Sciatic nerve (tissue), 2 donors: Measurements from ENCODE around the gene HUS1. TPM values are rescaled to one million over a fixed set of nuclear protein-coding genes. Genes with fewer than 3 reads are reported as not detected.
"Not testable (repeated sequence)": the region's sequence is repeated elsewhere in the genome, so short reads cannot be mapped to it uniquely, and the experiment has no call there.

Experiments used
- ATAC-seq: fragments of 200-7000 bp; cut with Tn5 transposase; one replicate; pipeline ENCODE4 v1.9.1; 2020; ENCODE audit warnings: mild to moderate bottlenecking, moderate library complexity
- DNase-seq: peaks from one replicate; pipeline ENCODE4 v3.0.0-alpha.2; 2020; ENCODE audit warnings: low spot score
- intact Hi-C: fragments of 100-400 bp; cut with DNase I; formaldehyde crosslinking; loops from one replicate; pipeline ENCODE4 v1.14.2; 2022
- total RNA-seq: library from RNA; stranded (reverse); fragmentation: NEBNext Ultra II Directional; extraction: Animal tissue kit (Norgen Biotek cat#: 25700); gene quantifications from one replicate; pipeline ENCODE4 v1.2.1, GENCODE V29; 2021
- donor health status: DM: no; HTN: no; CAD: no.
- donor health status: DM: no; HTN: no; CAD: no.

The HUS1 gene
- total RNA-seq, 1 donor from 2014 or later = 39.7 TPM

DNA sequence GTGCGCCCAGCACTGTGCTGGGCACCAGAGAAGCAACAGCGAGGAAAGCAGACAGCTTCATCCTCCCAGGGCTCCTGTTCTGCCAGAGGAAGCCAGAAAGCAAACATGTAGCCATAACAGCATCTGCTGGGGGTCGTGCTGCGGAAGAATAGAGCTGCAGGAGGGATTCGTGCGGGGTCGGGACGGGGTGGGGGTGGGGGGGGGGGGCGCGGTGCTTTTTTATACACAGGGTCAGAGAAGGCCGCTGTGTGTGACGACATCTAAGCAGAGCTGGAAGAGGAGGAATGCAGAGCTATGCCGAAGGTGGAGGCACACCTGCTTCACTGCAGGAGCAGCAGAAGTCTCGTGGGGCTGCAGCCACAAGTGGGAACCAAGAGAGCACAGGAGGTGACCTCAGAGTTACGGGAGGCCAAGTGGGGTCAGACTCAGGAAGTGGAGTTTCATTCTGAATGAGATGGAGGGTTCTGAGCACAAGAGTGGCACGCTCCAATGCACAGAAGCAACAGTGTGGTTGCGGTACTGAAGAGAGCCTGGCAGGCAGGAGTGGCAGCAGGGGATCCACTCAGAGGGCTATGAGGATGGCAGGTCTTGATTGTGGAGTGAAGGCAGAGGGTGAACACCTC, 42.2 kb downstream of the HUS1 start:
- DNase-seq (no peak), ATAC-seq (no peak)
- intact Hi-C loops = no loop called here

DNA sequence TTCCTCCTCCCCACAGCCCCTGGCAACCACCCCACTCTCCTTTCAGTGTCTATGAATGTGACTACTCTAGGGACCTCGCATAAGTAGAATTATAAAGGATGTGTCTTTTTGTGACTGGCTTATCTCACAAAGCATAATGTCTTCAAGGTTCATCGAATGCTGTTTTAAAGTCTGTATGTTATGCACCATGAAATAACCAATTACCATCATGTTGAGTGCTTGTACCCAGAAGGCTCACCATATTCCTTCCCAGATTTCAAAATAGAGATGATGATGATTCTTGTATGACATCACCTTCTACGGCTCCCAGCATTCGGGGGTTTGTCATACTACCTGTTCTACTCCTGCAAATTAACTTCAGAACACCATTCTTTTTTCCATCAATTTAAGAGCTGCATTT, 43.1 kb downstream of the HUS1 start:
- no peak for DNase-seq
- no peak for ATAC-seq
- intact Hi-C loops = no loop called here

- ATAC-seq (no peak), DNase-seq (no peak)
- intact Hi-C loops = no loop called here
Measured at GRCh38 chr7:47935336-47935735, 44.1 kb downstream of the HUS1 start.

DNA sequence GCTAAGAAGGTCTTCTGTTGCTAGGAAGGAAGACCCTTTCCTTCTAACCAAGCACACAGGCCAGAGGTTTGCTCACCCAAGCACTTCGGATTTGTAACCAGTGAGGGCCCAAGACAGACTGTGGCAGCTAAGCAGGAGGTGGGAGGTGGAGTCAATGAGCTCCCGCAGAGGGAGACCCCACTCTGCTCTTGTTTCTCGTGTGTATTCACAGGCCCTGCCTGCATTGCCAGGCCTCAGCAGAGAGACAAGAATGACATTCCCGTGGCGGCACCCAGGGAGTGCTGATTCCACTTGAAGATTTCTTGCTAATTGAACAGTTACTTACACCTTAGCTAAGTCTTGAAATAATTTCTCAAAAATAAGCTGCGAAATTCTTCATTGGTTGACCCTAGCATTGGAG, 44.6 kb downstream of the HUS1 start:
- ATAC-seq (no peak), DNase-seq (no peak)

DNA sequence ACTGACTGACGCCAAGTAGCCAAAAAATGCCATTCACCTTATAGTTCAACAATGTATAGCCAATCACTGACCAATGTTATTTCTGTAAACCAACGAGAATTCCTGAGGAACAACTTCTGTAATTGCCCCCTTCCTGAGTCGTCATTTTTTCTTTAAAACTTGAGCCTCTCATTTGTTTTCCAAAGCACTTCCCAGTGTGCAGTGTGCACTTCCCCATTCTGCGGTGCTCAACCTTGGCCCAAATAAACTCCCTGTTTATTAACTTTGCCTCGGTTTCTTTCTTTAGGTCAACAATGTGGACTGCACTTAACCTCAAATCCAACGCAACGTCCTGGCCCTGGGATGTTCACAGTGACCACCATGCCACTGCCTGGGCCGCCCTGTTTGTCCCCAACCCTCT, 46.2 kb downstream of the HUS1 start:
- intact Hi-C loops = no loop called here
- ATAC-seq (no peak), DNase-seq (no peak)

More for the DNA sequence above, 44.6 kb downstream of the HUS1 start:
- intact Hi-C loops = no loop called here

DNA sequence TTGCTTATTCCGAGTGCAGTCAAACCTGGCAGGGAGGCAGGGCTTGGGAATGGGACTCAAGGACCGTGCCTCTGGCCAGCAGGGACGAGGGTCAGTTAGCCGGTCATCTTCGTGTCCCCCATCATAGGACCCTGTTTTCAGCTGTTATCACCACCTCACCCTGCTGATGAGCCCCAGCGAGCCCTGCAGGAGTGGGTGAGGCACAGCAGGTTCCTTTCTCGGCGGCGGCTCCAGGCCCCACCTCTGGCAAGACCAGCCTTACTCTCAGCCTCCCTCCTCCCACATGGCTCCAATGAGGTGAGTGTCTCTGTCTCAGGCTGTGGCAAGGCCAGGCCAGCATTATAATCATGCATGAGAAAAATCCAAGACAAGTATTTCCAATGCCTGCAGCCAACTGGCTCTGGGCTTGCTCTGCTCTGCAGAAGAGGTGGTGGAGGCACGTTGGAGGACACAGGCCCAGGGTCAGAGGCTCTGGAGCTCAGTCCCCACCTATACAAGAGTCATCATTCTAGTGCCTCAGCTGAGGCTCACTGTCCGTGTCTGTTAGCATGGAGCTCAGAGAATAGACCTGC, 46.9 kb downstream of the HUS1 start:
- ATAC-seq (peak; percentile 12), DNase-seq (no peak)
- intact Hi-C loops = no loop called here

DNA sequence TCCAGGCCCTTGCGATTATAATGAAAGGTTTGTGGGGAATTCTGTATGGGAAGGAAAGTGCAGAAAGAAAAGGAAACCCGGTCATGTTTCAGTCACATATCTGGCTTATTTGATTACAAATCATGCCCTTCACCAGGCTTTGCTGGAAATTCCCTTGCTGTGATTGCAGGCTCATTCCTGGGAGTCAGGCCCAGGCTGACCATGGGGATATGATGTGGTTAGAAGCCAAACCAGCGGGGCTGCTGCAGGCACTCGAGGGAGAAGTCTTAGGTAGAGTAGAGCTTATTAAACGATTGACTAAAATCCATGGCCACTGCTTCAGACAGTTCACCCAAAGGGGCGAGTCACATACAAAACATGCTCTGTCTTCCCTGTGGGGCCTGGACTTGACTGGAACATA, 47.4 kb downstream of the HUS1 start:
- peak; percentile 19 for ATAC-seq
- intact Hi-C loops = no loop called here
- DNase-seq = no peak

- no peak for DNase-seq
- no peak for ATAC-seq
- intact Hi-C loops = no loop called here
Measured at GRCh38 chr7:47931005-47932004, 48.1 kb downstream of the HUS1 start.

DNA sequence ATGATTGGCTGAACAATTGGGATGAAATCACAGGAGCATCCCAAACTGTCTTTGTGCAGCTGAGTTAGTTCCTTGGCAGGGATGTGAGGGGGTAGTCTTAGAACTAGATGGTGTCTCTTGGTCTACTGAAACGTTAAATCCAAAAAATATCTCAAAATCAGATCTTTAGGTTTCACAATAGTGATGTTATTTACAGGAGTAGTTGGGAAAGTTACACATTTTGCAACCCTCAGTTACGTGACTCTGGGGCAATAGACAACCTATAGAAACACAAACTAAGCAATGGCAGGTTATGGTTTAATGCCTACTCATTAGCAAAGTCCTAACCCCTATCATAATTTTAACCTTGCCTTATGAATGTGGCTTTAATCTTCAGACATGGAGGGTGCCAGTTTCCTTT, 55.1 kb downstream of the HUS1 start:
- ATAC-seq = no peak
- DNase-seq = no peak
- intact Hi-C loops = no loop called here

DNA sequence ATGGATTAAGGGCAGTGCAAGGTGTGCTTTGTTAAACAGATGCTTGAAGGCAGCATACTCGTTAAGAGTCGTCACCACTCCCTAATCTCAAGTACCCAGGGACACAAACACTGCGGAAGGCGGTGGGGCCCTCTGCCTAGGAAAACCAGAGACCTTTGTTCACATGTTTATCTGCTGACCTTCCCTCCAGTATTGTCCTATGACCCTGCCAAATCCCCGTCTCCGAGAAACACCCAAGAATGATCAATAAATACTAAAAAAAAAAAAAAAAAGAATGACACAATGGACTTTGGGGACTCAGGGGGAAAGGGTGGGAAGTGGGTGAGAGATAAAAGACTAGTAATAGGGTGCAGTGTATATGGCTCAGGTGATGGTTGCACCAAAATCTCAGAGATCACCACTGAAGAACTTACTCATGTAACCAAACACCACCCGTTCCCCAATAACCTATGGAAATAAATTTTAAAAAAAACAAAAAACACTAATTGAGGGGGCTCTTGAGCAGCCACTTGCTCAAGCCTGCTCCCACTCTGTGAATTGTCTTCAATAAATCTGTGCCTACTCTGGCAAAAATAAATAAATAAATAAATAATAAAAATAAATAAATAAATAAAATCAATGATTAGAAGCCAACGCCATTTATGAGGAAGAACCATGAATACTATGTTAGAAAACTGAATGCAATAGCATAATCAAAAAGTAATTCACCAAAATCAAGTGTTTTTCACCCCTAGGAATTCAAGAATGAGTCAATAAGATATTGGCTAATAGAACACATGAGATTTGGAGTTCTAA, 56.1 kb downstream of the HUS1 start:
- DNase-seq, ATAC-seq, intact Hi-C loops: not testable (repeated sequence)

- DNase-seq, intact Hi-C loops, ATAC-seq: not testable (repeated sequence)
Measured at GRCh38 chr7:47916514-47916913, 62.9 kb downstream of the HUS1 start.

DNA sequence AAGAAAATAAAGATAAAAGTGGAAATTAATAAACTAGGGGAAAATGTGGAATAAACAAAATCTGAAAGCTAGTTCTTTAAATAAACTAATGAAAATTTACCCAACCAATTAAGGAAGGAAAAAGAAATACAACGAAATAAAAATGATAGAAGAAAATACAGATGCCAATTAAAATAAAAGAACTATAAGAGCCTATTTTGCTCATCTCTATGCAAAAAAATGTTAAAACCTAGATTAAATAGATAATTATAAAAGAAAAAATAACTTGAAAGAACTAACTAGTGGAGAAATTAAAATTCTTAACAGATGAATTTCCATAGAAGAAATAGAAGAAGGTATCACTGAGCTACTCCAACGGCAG, 63.8 kb downstream of the HUS1 start:
- no peak for ATAC-seq
- intact Hi-C loops = no loop called here
- DNase-seq = no peak

DNA sequence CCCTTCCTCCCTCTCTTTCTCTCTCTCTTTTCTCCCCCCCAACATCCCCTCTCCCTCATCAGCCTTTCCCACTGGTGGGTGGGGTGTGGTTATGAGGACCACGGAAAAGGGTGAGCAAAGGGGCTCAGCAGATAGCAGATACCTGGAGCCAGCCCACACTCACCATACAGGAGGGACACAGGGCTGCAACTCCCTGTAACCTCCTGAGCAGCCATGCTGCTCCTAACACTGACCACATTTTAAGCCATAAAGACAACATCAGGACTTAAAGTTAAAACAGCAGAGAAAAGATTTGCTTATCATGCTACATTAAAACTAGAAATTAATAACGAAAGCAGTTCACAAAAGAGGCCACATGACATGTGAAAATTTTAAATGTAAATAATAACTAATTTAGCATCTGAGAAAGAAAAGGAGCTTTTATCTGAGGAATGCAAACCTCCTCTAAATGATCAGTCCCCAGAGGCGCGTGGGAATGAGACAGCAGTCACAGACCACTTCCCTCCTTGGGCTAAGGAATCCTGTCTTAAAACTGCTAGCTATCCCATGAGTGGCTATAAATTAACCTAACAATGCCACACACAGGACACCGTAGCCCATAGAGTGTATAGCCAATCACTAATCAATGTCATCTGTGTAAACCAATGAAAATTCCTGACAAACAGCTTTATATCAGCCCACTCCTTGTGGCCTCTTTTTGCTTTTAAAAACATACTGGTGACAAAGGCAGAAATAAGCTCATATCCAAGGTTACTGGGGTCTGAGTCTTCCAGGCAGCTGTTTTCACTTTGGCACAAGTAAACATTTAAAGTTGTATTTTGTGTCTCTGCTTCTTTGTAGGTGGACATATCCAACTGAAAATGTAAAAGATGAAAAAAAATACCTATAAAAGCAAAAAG, 64.4 kb downstream of the HUS1 start:
- DNase-seq (no peak), ATAC-seq (no peak)

More for the DNA sequence above, 64.4 kb downstream of the HUS1 start:
- intact Hi-C loops = no loop called here

Other genes with a start within 250 kb of the HUS1 start
- 1.5 TPM for gene PKD1L1, start 31.1 kb downstream of the HUS1 start, total RNA-seq
- not detected for gene SUN3, start 49.5 kb upstream of the HUS1 start, total RNA-seq
- gene C7orf57, start 55.9 kb upstream of the HUS1 start, total RNA-seq = not detected
- 24.3 TPM for gene UPP1, start 109.7 kb upstream of the HUS1 start, total RNA-seq
- gene ABCA13, start 191.8 kb upstream of the HUS1 start, total RNA-seq = 7.6 TPM